Measurements from ENCODE around the gene ZNF483. TPM values are rescaled to one million over a fixed set of nuclear protein-coding genes. Genes with fewer than 3 reads are reported as not detected.
"Not testable (repeated sequence)": the region's sequence is repeated elsewhere in the genome, so short reads cannot be mapped to it uniquely, and the experiment has no call there.

Gene ZNF483
- polyA plus RNA-seq, 3 donors, result not detected

GRCh38 chr9:111548623-111549022, 23.6 kb downstream of the ZNF483 start:
- H3K9me3 ChIP-seq (replicated peaks in 1 of 2; ENCODE audit: control insufficient read depth in 1 of 2, insufficient read depth in 1 of 2, low read length in 2 of 2), result peaks cover 26 to 62% of the 10 kb centered on the region in 2 donors
- no peak overlapping the region for H3K4me2 ChIP-seq (replicated peaks; ENCODE audit: extremely low read depth, low read length, poor library complexity, severe bottlenecking)
- no peak for DNase-seq
- no CpG with 5 or more reads among the region's 2 CpGs for WGBS (ENCODE audit: insufficient coverage)
- Mint-ChIP-seq H3K4me1 (peaks cover 4% of the 10 kb centered on the region), H3K9me3 (peaks cover 33 to 64% (median 54%) of the 10 kb centered on the region in 7 donors), H3K4me3 (no peak overlapping the region), H3K27me3 (ENCODE audit: low read depth in 3 of 3) (no peaks in the 10 kb centered on the region), H3K36me3 (peaks cover 0 to 3% of the 10 kb centered on the region in 2 donors), H3K27ac (no peak overlapping the region)
- no peak for TF ChIP-seq CTCF (IDR thresholded peaks at IDR 0.05)
- H4K20me1 ChIP-seq (ENCODE audit: insufficient read depth, low read length), result no peaks in the 10 kb centered on the region
- no peaks in the 10 kb centered on the region for H3K79me2 ChIP-seq (ENCODE audit: insufficient read depth, low read length)
- no peak overlapping the region for H3K27ac ChIP-seq (ENCODE audit: low read depth in 1 of 2, low read length in 2 of 2)
- H2AFZ ChIP-seq (ENCODE audit: insufficient read depth, low read depth, low read length, poor library complexity, severe bottlenecking), result no peak overlapping the region
- H3K27me3 ChIP-seq (ENCODE audit: control insufficient read depth in 2 of 2, insufficient read depth in 2 of 2, low read length in 2 of 2), result no peaks in the 10 kb centered on the region
- H3K4me3 ChIP-seq (replicated peaks in 1 of 3; ENCODE audit: low read depth in 2 of 3, low read length in 3 of 3), result no peak overlapping the region
- no peak overlapping the region for H3K9ac ChIP-seq (ENCODE audit: insufficient read depth, low read length, poor library complexity, severe bottlenecking)
- H3K36me3 ChIP-seq (replicated peaks in 1 of 2; ENCODE audit: control insufficient read depth in 1 of 2, insufficient read depth in 2 of 2, low read length in 2 of 2), result no peaks in the 10 kb centered on the region
- no peaks in the 10 kb centered on the region for H3K4me1 ChIP-seq (ENCODE audit: control insufficient read depth in 1 of 2, insufficient read depth in 2 of 2, low read length in 2 of 2)
- intact Hi-C loops (cut with micrococcal nuclease), result no loop called here

GRCh38 chr9:111555425-111555824, 30.4 kb downstream of the ZNF483 start:
- H4K20me1 ChIP-seq (ENCODE audit: insufficient read depth, low read length); H3K27me3 ChIP-seq (ENCODE audit: control insufficient read depth in 2 of 2, insufficient read depth in 2 of 2, low read length in 2 of 2); H3K4me1 Mint-ChIP-seq; intact Hi-C loops (cut with micrococcal nuclease); H3K9ac ChIP-seq (ENCODE audit: insufficient read depth, low read length, poor library complexity, severe bottlenecking); DNase-seq; H3K4me1 ChIP-seq (ENCODE audit: control insufficient read depth in 1 of 2, insufficient read depth in 2 of 2, low read length in 2 of 2); H3K36me3 ChIP-seq (replicated peaks in 1 of 2; ENCODE audit: control insufficient read depth in 1 of 2, insufficient read depth in 2 of 2, low read length in 2 of 2); H3K4me2 ChIP-seq (replicated peaks; ENCODE audit: extremely low read depth, low read length, poor library complexity, severe bottlenecking); H3K79me2 ChIP-seq (ENCODE audit: insufficient read depth, low read length); H3K36me3 Mint-ChIP-seq; H3K4me3 Mint-ChIP-seq; H3K27ac Mint-ChIP-seq; H3K4me3 ChIP-seq (replicated peaks in 1 of 3; ENCODE audit: low read depth in 2 of 3, low read length in 3 of 3); H3K27ac ChIP-seq (ENCODE audit: low read depth in 1 of 2, low read length in 2 of 2); H3K27me3 Mint-ChIP-seq (ENCODE audit: low read depth in 3 of 3); H2AFZ ChIP-seq (ENCODE audit: insufficient read depth, low read depth, low read length, poor library complexity, severe bottlenecking): not testable (repeated sequence)
- 33% methylated on average over 1 of the region's 2 CpGs for WGBS (ENCODE audit: insufficient coverage)
- peaks cover 51 to 62% of the 10 kb centered on the region in 2 donors for H3K9me3 ChIP-seq (replicated peaks in 1 of 2; ENCODE audit: control insufficient read depth in 1 of 2, insufficient read depth in 1 of 2, low read length in 2 of 2)
- peaks cover 47 to 68% (median 63%) of the 10 kb centered on the region in 7 donors for H3K9me3 Mint-ChIP-seq
